T-helper 1 cell treated with Interleukin-12 subunit alpha and Interleukin-12 subunit beta and Interleukin-4 antibody, amounts not matched to agents 30 ng/mL and 1 ng/mL, for 36 hours (primary cell): ENCODE results near the gene TMPRSS13. TPM values are rescaled to one million over a fixed set of nuclear protein-coding genes. Genes with fewer than 3 reads are reported as not detected.
"Not testable (repeated sequence)": the region's sequence is repeated elsewhere in the genome, so short reads cannot be mapped to it uniquely, and the experiment has no call there.

Experiments used
- intact Hi-C: fragments of 100-400 bp; cut with micrococcal nuclease; formaldehyde crosslinking; loops from one replicate; pipeline ENCODE4 v1.15.1; 2024
- total RNA-seq: library from RNA; stranded (reverse); gene quantifications from 2 replicates; pipeline ENCODE4 v1.2.3, GENCODE V29; 2022

The TMPRSS13 gene
- 1.7 and 2.0 TPM in 2 replicates for total RNA-seq

- intact Hi-C loops, result no loop called here
Observed at GRCh38 chr11:117929142-117929915, at the start of gene TMPRSS13. Gene TMPRSS13 (minus strand): TSS chr11:117929402. CDS start chr11:117929307, 95 bp downstream.

DNA sequence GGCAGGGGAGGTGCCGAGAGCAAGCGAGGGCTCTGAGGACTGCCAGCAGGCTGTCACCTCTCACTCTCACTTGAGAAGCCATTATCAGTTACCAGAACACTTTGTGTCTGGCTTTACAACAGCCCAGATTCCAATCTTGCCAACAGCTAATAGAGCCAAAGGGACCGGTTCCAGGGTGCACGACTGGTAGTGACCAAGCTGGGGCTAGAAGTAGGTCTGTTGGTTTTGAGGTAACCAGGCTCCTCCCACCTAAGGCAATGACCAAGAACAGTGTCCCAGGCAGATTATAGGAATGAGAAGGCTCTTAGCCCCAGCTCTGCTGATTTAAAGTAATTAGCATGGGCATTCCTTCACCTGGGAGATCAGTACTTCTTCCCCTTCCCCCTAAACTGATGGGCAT is 49.8 kb upstream of the TMPRSS13 start:
- intact Hi-C loops, result no loop called here

- intact Hi-C loops, result not testable (repeated sequence)
Observed at GRCh38 chr11:117978291-117978910, 49.2 kb upstream of the TMPRSS13 start.

DNA sequence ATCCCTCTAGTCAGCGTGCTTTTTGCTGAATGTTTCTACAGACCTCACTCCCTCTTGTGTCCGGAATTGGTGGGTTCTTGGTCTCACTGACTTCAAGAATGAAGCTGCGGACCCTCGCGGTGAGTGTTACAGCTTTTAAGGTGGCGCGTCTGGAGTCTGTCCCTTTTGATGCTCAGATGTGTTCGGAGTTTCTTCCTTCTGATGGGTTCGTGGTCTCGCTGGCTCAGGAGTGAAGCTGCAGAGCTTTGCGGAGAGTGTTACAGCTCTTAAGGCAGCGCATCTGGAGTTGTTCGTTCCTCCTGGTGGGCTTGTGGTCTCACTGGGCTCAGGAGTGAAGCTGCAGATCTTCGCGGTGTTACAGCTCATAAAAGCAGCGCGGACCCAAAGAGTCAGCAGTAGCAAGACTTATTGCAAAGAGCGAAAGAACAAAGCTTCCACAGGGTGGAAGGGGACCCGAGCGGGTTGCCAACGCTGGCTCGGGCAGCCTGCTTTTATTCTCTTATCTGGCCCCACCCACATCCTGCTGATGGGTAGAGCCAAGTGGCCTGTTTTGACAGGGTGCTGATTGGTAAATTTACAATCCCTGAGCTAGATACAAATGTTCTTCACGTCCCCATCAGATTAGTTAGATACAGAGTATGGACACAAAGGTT is 48.5 kb upstream of the TMPRSS13 start:
- intact Hi-C loops, result not testable (repeated sequence)

GRCh38 chr11:117977029-117977428 is 47.8 kb upstream of the TMPRSS13 start:
- intact Hi-C loops, result no loop called here

DNA sequence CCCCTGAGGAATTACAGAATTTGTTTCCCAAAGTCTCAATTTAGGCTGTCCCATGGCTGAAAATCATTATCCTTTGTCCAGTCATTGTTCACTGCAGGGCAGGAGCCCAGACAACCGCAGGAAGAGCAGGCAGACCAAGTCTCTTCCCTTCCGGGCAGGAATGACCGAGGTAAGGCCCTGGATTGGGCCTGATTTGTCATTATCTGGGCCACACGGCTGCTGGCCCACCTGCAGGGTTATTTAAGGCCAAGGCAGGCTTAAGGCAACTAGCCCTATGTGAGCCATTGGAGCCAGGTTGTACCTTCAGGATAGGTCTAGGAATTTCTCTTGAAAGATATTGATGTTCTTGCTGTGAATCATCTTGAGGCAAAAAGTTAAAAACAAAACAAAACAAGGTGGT is 47.2 kb upstream of the TMPRSS13 start:
- intact Hi-C loops, result loop anchor here (1.0 kb wide), 1 partner anchor 9 kb away; no protein-coding TSS in a partner anchor

DNA sequence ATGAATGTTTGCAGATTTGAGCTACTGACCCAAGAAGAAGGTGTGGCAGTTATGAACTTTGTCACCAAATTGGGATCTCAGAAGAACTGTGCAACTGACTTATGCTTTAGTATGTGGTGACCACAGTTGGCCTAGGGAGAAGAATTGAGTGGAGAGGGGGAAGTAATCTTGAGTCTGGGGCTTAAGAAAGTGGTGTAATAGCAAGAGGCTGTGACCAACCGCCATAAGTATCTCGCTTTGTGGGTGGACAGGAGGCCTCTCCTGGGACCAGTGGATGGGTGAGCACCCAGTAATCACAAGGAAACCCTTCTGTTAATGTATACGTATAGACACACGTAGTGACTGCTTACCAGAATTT is 44.3 kb upstream of the TMPRSS13 start:
- intact Hi-C loops, result no loop called here

- intact Hi-C loops, result no loop called here
Observed at GRCh38 chr11:117972629-117973502, 43.7 kb upstream of the TMPRSS13 start.

DNA sequence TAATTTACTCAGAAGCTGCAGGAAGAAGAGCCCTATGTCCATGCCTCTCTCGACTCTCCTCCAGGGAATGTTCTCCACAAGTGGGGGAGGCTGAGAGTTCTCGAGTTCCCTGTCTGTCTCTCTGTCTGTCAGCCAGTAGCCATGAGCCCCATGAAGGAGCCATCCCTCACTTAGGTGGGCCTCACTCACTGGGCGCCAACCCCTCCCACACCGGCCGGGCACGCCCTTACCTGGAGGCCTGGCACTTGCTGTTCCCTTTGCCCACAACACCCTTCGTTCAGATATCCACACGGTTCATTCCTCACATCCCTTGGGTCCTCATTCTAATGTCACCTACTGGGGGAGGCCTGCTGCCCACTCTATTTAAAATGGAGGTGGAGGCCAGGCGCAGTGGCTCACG is 42.8 kb upstream of the TMPRSS13 start:
- intact Hi-C loops, result no loop called here

- intact Hi-C loops, result loop anchor here (1.0 kb wide), 4 partner anchors 10 to 32 kb away; partner anchors contain the start of gene IL10RA
Observed at GRCh38 chr11:117970400-117971024, 41.3 kb upstream of the TMPRSS13 start.

DNA sequence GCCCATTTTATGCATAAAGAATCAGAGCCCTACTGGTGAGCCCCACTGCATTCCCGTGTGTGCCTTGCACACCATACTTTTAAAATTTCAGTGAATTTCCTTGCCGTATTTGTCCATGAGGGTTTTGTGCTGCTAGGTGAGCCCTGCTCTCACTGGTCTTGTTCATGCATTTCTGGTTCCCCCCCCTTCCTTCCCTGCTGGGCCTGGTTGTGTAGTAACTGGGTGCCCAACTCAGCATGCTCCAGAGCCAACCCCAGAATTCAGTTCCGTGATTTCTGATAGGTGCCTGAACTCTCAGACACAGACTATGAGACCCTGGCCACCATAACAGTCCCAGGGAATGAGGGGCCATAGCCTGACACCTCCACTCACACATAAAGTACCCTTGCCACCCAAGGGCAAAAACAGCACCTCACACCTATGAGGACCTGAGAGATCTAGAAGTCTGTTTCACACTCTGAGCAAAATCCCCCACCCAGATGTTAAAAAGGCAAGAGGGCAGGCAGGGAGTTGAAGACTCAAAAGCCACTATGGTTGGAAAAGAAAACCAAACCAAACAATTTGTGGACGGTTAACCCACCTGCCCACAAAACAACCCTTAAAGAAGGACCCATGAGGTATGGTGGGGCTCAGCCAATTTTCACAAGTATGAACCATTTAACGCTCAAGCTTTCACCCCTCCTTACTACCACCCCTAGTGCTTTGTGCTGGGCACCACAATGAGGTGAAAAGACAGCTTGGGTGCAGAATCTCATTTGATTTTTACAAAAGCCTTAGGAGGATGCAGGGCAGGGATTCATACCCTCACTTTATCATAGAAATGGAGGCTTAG is 40.2 kb upstream of the TMPRSS13 start:
- intact Hi-C loops, result no loop called here

- intact Hi-C loops, result no loop called here
Observed at GRCh38 chr11:117966908-117967307, 37.7 kb upstream of the TMPRSS13 start.

DNA sequence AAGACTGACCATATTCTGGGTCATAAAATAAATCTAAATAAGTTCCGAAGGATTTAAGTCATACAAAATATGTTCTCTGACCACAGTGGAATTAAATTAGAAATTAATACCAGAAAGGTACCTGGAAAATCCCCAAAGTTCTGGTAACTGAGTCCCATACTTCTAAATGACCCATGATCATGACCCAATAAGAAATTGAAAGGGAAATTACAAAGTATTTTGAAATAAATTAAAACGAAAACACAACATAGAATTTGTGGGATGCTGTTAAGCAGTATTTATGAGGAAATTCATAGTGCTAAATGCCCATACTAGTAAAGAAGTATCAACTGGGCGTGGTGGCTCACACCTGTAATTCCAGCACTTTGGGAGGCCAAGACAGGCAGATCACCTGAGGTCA is 33.6 kb upstream of the TMPRSS13 start:
- intact Hi-C loops, result no loop called here

- intact Hi-C loops, result no loop called here
Observed at GRCh38 chr11:117961896-117962295, 32.7 kb upstream of the TMPRSS13 start.

- intact Hi-C loops, result loop anchor here (1.0 kb wide), 1 partner anchor 10 kb away; no protein-coding TSS in a partner anchor
Observed at GRCh38 chr11:117960406-117960805, 31.2 kb upstream of the TMPRSS13 start.

- intact Hi-C loops, result loop anchor here (1.0 kb wide), 2 partner anchors 8 to 11 kb away; no protein-coding TSS in a partner anchor
Observed at GRCh38 chr11:117959438-117960149, 30.4 kb upstream of the TMPRSS13 start.

- intact Hi-C loops, result loop anchor here (1.0 kb wide), 1 partner anchor 8 kb away; no protein-coding TSS in a partner anchor
Observed at GRCh38 chr11:117958949-117959348, 29.7 kb upstream of the TMPRSS13 start.

GRCh38 chr11:117953024-117953671 is 23.9 kb upstream of the TMPRSS13 start:
- intact Hi-C loops, result loop anchor here (1.0 to 5.0 kb wide), 2 partner anchors 17 to 274 kb away; partner anchors contain the start of gene JAML
